ENCODE data around the gene PLPP1.

The PLPP1 gene

DNA sequence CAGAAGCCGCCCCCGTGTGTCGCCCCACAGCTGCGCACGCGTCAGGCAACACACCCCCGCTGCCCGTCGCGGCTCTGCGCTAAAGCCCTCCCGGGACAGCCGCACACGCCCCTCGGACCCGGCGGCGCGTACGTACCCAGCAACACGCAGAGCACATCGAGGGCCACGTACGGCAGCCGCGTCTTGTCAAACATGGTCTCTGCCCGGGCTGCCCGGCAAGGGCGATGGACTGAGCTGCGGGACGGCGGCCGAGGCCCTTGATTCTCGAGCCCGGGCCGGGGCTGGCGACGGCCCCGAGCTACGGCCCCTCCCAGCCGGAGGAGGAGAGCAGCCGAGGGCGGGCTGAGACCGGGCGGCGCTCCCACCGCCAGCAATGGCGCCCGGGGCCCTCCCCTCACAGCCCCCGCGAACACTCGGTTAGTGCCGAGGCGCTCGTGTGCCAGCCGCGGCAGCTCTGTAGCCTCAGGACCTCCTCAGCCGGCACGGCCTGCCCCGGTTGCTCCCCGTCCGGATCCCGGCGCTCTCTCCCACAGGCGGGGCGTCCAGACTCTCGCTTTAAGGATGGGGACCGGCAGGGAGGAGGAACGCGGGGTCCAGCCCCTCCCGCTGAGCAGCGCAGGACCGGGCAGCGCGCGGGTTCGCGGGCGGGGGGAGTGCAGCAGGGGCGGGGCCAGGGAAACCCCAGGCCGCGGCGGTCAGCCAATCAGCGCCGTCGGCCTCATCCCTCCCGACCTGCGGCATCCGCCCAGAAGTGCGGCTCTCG is at the start of gene PLPP1:
PLPP1 (minus strand) TSS at position 529 of the 763 bp plus-strand sequence; CDS start at position 194, 335 bp downstream.
- peak; percentile 94 for DNase-seq (ENCODE audit: low spot score)

DNA sequence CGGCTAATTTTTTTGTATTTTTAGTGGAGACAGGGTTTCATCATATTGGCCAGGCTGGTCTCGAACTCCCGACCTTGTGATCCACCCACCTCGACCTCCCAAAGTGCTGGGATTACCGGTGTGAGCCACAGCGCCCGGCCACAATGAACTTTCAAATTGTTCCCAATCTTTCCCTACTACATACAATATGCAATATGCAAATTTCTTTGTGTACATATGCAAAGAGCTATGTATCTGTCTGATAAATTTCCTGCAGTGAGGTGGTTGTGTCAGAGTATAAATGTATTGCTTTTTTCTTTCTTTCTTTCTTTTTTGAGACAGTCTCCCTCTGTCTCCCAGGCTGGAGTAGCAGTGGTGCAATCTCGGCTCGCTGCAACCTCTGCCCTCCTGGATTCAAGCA is 48.8 kb upstream of the PLPP1 start:
- no peak for DNase-seq (ENCODE audit: low spot score)

DNA sequence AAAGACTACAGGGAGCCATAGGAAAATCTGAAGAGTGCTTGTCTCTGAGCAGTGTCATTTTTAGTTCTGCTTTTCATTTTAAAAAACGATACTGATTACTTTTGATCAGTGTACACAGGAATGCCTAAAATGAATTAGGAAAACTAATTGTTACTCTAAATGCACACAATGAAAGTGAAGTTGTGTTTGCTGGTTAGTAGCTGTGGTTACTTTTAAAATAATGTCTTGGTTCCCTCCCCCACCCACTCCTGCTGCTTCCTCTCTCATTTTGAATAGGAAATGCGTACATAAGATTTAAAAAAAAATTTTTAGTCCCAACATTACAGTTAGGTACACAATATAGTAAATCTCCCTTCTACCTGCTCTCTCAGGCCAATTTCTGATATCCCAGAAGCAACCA is 47.5 kb upstream of the PLPP1 start:
- no peak for DNase-seq (ENCODE audit: low spot score)

DNA sequence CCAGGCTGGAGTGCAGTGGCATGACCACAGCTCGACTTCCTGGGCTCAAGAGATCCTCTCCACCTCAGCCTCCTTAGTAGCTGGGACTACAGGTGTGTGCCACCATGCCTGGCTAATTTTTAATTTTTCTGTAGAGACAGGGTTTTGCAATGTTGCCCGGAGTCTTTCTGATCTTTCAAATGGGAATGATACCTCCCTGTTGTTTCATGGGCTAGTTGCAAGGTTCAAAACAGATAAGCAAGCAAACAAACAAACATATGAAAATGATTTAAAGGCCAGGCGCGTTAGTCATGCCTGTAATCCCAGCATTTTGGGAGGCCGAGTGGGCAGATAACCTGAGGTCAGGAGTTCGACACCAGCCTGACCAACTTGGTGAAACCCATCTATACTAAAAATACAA is 45.3 kb upstream of the PLPP1 start:
- DNase-seq (ENCODE audit: low spot score) = no peak

GRCh38 chr5:55578771-55579170 is 44.0 kb upstream of the PLPP1 start:
- no peak for DNase-seq (ENCODE audit: low spot score)

DNA sequence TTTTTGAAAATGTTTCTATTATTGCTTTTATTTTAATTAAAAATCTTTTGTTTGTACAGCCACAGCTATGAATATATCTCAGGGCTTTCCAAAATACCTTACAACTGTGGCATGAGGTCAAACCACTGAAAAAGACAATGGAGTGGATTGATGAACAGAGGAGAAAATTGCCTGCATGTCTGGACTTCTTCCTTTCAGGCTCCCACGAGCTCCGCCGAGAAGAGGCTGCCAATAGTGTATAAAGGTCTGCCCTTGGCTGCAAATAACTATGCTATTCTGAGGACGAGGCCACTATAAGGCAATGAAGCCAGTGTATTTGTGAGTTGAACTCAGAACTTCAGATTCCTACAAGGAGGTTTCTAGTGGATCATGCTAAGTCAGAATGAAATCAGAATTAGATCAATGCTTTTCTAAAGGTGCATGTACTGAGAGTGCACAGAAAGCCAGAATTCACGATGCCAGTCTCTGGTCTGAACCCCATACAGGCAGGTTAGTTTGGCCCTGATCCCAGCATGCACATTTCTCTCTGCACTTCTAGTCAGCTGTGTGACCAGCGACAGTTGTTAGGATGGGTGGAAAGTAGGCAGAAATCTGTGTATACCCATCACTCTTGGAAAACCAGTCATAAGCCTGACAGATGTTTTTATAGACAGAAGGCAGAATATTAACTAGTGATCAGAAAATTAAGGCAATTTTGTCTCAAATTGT is 42.7 kb upstream of the PLPP1 start:
- DNase-seq (ENCODE audit: low spot score) = no peak

DNA sequence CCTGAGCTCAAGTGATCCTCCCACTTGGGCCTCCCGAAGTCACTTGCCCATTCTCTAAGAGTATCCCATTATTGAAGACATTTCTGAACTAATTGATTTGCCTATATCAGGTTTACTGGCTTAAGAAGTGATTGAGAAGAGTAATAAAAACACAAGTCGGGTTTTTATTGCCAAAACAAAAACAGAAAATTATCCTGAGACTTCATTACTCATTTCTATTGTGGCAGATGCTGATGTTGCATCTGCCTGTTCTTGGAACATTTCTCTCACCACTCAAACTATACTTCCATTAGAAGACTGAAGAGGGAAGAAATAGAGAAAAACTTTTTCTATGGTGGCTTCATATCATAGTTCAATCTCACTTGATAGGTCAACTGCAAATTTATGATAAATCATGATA is 41.9 kb upstream of the PLPP1 start:
- no peak for DNase-seq (ENCODE audit: low spot score)

DNA sequence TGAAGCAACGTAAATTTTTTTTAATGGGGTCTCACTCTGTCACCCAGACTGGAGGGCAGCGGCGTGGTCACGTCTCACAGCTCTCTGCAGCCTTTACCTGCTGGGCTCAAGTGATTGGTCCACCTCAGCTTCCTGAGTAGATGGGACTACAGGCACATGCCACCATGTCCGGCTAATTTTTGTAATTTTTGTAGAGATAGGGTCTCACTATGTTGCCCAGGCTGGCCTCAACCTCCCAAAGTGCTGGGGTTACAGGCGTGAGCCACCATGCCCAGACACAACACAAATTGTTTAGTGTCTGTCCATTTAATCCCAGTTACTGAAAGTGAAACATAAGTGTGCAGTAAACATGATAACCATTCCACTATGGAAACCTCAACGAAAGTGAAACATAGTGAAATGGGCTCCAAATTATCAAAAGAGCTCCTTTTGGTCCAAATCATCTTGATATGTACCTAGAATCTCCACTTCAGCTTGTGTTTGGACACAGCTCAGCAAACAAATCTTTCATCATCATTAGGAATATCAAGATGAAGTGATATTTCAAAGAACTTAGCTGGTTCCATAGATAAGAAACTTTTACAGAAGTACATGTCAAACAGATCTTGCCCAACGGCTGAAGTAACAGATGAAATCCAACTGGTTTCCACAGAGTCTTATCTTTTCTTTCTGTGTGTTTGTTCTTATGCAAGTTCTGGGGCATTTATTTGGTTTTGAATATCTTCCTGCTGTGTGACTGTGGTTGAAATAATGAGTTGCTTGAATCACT is 41.2 kb upstream of the PLPP1 start:
- no peak for DNase-seq (ENCODE audit: low spot score)

GRCh38 chr5:55572600-55572999 is 37.8 kb upstream of the PLPP1 start:
- DNase-seq (ENCODE audit: low spot score) = no peak

- DNase-seq (ENCODE audit: low spot score) = no peak
These were observed 37.3 kb upstream of the PLPP1 start for GRCh38 chr5:55572020-55572419.

- no peak for DNase-seq (ENCODE audit: low spot score)
These were observed 35.8 kb upstream of the PLPP1 start for GRCh38 chr5:55570570-55570969.

DNA sequence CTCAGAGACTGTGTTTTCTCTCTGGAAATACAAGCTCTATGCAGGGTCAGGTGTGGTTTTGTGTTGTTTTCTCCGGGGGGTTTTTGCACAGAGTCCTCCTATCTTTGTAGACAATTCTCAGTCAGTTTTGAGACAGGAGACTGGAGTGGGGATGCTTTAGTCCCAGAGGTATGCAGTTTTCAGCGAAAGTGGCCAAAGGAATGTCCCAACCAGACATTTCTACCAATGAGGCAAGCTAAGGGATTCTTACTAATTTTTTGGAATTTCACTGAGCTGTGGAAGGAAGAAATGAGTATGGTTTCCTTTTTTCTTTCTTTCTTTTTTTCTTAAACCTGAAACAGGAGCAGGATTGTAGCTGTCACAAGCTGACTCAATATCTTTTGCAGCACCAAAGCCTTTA is 35.3 kb upstream of the PLPP1 start:
- DNase-seq (ENCODE audit: low spot score) = no peak

DNA sequence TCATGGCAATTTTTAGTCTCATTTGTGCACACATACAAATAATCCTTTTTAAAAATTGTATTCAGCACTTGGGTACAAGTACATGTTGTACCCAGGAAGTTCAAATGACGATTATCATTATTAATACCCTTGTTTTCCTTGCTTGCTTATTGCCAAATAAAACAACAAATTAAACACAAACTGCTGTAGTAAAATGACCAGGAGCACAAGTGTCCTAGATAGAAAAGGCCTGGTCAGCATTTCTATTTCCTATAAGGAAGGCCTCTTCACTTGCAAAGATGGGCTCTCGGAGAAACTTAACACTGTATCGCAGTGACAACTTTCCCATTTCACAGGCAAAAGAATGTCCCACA is 34.7 kb upstream of the PLPP1 start:
- DNase-seq (ENCODE audit: low spot score) = no peak

- DNase-seq (ENCODE audit: low spot score) = no peak
These were observed 34.1 kb upstream of the PLPP1 start for GRCh38 chr5:55568654-55569512.

DNA sequence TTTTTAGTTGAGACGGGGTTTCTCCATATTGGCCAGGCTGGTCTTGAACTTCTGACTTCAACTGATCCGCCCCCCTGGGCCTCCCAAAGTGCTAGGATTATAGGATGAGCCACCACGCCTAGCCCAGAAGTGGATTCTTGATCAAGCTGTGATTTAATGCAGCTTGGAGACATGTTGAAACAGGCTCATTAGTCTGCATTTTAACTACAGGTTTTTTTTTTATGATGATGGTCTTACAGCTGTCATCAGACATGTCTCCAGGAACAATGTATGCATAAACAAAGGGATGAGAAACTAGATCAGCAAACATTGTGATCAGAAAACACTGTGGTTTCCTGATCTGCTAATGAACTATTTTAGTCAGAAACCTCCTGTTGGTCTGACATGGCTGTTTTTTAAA is 30.0 kb upstream of the PLPP1 start:
- no peak for DNase-seq (ENCODE audit: low spot score)

- DNase-seq (ENCODE audit: low spot score) = no peak
These were observed 23.7 kb upstream of the PLPP1 start for GRCh38 chr5:55558484-55558883.

- DNase-seq (ENCODE audit: low spot score) = no peak
These were observed 22.4 kb upstream of the PLPP1 start for GRCh38 chr5:55557123-55557522.

GRCh38 chr5:55554585-55555202 is 19.9 kb upstream of the PLPP1 start:
- no peak for DNase-seq (ENCODE audit: low spot score)

GRCh38 chr5:55551904-55552303 is 17.1 kb upstream of the PLPP1 start:
- DNase-seq (ENCODE audit: low spot score) = no peak

- no peak for DNase-seq (ENCODE audit: low spot score)
These were observed 16.6 kb upstream of the PLPP1 start for GRCh38 chr5:55551358-55551757.

DNA sequence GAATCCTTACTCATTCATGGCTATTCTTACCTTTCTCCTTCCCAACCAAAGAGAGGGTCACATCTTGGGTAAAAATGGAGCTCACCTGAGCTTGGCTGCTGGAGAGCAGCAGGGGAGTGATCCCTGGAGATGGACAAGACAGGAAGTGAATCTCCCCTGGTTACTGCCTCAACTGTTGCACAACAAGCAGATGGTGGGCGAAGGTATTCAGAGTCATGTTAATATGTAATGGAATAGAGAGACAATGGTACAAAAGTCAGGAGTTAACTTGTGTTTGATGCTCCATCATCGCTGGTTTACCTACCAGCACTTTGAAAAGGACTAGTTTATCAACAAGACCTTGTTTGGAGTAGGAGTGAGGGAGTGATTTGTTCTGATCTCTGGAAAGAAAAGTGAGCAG is 13.0 kb upstream of the PLPP1 start:
- DNase-seq (ENCODE audit: low spot score) = no peak

DNA sequence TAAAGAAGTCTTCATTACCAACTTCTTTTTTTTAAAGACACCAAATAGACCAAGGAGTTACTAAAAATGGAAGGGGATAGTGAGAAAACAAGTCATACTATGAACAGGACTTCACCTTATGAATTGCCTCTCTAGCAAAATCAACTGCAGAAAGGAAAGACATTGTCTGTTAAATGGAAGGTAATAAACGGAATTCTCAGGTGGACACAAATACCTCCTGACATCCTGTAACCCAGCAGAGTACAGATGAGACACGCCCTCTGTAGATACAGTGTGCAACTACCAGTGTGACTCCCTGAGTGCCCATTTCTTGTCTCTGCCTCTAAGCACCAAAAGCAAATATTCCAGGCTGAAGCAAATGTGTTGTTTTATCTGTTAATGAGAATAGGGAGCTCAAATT is 12.2 kb upstream of the PLPP1 start:
- DNase-seq (ENCODE audit: low spot score) = no peak

Measured in ecto neural progenitor cell (in vitro differentiated cells).